ENCODE measurements around the gene CLIC3.
A peak's percentile ranks its signal among the peaks of the same experiment; 100 is the strongest.

The CLIC3 gene

GRCh38 chr9:136949817-136950655, 46.3 kb downstream of the CLIC3 start:
- peak; percentile 73 for DNase-seq

DNA sequence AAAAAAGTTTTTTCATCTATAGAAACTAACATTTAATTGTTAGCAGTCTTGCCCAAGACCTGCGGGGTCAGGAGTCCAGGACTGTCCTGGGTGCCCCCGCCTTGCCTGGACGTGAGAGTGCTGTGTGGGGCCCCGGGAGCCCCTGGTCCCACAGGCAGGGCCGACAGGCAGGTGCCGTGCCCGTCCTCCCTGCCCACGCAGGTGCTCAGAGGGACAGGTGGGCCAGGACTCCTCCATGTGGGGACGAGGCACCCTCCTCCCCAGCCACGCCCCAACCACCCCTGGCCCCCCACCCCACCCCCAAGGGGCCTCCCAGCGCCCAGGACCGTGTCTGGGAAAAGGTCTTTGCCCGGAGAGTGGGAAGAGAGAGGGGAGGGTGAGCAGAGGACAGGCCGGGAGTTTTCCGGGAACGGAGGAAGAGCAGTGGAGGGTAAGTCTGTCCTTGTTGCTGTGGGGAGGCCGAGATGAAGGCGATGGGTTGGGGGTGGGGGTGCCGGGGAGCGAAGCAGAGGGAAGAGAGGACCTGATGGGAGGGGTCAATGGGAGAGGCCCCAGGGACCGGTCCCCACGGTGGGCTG, 47.0 kb downstream of the CLIC3 start:
- peak; percentile 36 for DNase-seq

GRCh38 chr9:136947955-136948510, 48.3 kb downstream of the CLIC3 start:
- no peak for DNase-seq

DNA sequence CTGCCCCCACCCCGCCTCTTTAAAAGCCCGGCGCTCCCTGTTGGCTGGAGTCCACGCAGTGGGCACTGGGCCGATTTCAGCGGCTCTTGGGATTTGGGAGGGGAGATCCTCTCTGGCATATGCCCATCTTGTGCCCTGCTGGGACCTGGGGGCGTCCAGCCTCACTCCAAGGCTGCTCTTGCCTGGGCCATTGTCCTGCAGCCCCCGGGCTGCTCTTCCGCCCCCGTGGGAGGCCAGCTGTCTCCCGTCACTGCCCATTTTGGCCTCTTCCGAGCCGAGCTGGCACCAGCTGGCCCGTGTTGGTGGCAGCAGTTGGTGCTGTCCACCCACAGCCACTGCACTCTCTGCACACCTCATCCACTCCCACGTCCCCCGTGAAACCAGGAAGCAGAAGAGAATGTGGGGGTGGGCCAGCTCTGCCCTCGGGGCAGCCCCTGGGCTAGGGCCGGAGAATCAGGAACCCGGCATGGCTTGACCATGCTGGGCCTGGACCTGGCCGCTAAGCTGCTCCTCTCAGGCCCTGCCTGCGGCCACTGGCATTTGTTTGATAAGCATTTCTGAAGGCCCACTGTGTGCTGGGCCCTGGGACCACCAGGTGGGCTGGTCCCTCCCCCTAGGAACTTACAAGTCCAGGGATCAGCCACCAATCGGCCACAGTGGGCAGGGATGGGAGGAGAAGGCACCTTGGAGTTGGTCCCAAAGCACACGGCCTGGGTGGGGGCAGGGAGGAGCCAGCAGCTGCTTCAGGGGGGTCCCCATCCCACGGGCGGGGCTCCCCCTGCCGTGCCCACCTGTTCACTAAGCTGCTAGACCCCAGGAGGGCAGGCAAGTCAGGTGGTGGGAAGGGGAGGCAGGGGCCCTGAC, 49.1 kb downstream of the CLIC3 start:
- DNase-seq = no peak

GRCh38 chr9:136946228-136947027, 49.9 kb downstream of the CLIC3 start:
- no peak for DNase-seq

DNA sequence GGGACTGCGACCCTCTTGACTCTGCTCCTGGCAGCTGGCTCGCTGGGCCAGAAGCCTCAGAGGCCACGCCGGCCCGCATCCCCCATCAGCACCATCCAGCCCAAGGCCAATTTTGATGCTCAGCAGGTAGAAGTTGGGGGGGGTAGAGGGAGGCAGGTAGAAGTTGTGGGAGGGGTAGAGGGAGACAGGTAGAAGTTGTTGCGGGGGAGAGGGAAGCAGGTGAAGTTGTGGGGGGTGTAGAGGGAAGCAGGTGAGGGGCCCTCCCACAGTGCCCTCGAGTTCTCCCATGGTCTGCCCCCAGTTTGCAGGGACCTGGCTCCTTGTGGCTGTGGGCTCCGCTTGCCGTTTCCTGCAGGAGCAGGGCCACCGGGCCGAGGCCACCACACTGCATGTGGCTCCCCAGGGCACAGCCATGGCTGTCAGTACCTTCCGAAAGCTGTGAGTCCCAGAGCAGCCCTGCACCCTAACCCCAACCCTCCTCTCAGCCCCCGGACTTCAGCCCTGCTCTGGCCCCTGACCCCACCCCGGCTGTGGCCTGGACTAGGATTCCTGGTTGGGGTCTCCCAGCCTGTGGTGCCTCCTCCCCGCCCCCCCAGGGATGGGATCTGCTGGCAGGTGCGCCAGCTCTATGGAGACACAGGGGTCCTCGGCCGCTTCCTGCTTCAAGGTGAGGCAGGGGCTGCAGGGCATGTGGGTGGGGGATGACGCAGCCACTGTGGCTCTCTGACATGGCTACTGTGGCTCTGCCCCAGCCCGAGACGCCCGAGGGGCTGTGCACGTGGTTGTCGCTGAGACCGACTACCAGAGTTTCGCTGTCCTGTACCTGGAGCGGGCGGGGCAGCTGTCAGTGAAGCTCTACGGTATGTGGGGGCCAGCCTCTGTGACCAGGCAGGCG, 50.8 kb downstream of the CLIC3 start:
- no peak for DNase-seq
